BLaER1 treated with 17β-estradiol and CSF1 and Interleukin-3, amounts not matched to agents 10 nM and 100 nM (cell line): Measurements from ENCODE around the gene MCOLN1.

Source experiments
- H3K27ac ChIP-seq, 11 experiments: shearing (Covaris generic); formaldehyde crosslinking; 2 replicates each; pipeline ENCODE4 v1.8.1; 2022
- H3K27me3 ChIP-seq, 11 experiments: shearing (Covaris generic); formaldehyde crosslinking; 2 replicates each; pipeline ENCODE4 v1.8.1; 2022
- H3K36me3 ChIP-seq, 11 experiments: shearing (Covaris generic); formaldehyde crosslinking; 2 replicates each; pipeline ENCODE4 v1.8.1; 2022
- H3K4me1 ChIP-seq, 10 experiments: shearing (Covaris generic); formaldehyde crosslinking; 2 replicates each; pipeline ENCODE4 v1.8.1; 2022
- H3K4me2 ChIP-seq, 11 experiments: shearing (Covaris generic); formaldehyde crosslinking; 2 replicates each; pipeline ENCODE4 v1.8.1; 2022
- H3K4me3 ChIP-seq, 10 experiments: shearing (Covaris generic); formaldehyde crosslinking; 2 replicates each; pipeline ENCODE4 v1.8.1; 2022
- H3K9ac ChIP-seq, 11 experiments: shearing (Covaris generic); formaldehyde crosslinking; 2 replicates each; pipeline ENCODE4 v1.8.1; 2022
- H3K9me3 ChIP-seq, 11 experiments: shearing (Covaris generic); formaldehyde crosslinking; replicated peaks in 1 of 11; 2 replicates each; pipeline ENCODE4 v1.8.1; 2022
- H4K20me1 ChIP-seq, 11 experiments: shearing (Covaris generic); formaldehyde crosslinking; 2 replicates each; pipeline ENCODE4 v1.8.1; 2022
- Cebpa-rat ChIP-seq, 11 experiments: shearing (Covaris generic); IDR thresholded peaks; 2 replicates each; pipeline ENCODE4 v1.8.1; 2022

The MCOLN1 gene

DNA sequence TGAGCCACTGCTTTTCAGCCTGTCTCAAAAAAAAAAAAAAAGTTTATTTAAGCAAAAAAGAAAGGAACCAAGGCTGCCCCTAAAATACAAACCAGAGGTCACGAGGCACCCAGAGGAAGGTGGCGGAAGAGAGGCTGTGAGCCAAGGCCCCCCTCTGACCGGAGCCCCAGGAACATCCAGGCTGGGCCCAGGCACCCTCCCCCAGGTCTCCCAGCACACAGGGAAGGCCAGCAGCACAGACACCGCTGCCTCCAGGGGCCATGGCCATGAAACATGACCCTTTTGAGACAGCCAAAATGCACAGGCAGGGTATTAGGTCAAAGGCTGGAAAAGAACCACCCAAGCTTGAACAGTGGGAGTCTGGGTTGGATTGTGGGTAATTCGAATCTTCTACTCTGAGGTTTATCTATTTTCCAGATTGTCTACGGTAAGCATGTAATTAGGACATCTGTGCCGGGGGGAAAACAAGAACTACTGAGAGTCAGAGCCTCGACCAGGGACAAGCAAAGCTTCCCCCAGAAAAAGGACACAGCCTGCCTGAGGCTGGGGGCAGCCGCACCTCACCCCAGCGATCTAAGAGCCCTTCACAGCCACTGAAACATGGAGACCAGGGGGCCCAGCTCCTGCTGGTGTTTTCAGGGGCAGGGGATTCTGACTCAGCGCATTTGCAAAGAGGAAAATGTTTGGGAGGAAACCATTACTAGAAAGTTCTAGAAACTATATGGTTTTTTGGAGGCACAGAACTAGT lies 42.0 kb upstream of the MCOLN1 start:
- no peak overlapping the region for H3K4me3 ChIP-seq
- H4K20me1 ChIP-seq = no peaks in the 10 kb centered on the region; a peak in 2 of 22 replicates
- no peaks in the 10 kb centered on the region for H3K27me3 ChIP-seq
- peaks cover 0 to 18% (median 6%) of the 10 kb centered on the region in 11 experiments; a peak in 10 of 22 replicates for H3K36me3 ChIP-seq
- peak overlapping the region in 5 of 11 experiments; percentile 1 to 49 (median 33); a peak in 7 of 22 replicates for H3K9ac ChIP-seq
- peak overlapping the region in 6 of 11 experiments; percentile 1 to 85 (median 79); a peak in 10 of 22 replicates for H3K4me2 ChIP-seq
- no peak for TF ChIP-seq Cebpa-rat (IDR thresholded peaks at IDR 0.05)
- peaks cover 23 to 48% (median 41%) of the 10 kb centered on the region in 10 experiments for H3K4me1 ChIP-seq
- no peaks in the 10 kb centered on the region for H3K9me3 ChIP-seq
- peak overlapping the region in 10 of 11 experiments; percentile 4 to 67 (median 35); a peak in 15 of 22 replicates for H3K27ac ChIP-seq

DNA sequence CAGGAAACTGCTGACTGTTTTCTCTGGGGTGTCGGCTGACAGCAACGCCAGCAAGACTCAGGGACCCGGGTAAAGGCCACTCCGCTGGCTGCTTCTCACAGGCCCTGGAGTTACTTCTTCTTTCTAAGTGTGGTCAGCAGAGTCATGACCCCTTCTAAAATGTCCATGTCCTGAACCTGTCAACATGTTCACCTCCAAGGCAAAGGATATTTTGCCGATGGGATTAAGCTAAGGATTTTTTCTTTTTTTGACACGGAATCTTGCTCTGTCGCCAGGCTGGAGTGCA lies 41.5 kb upstream of the MCOLN1 start:
- Histone ChIP-seq H3K4me3 (no peak overlapping the region), H3K36me3 (peaks cover 0 to 13% (median under 1%) of the 10 kb centered on the region in 11 experiments; a peak in 6 of 22 replicates), H3K4me1 (peaks cover 23 to 48% (median 39%) of the 10 kb centered on the region in 10 experiments), H3K4me2 (peak overlapping the region in 5 of 11 experiments; percentile 27 to 85 (median 80); a peak in 9 of 22 replicates), H3K9me3 (no peaks in the 10 kb centered on the region), H3K27me3 (no peaks in the 10 kb centered on the region), H3K27ac (peak overlapping the region in 8 of 11 experiments; percentile 4 to 67 (median 36); a peak in 11 of 22 replicates), H3K9ac (peak overlapping the region in 3 of 11 experiments; percentile 1 to 49 (median 40); a peak in 6 of 22 replicates), H4K20me1 (no peaks in the 10 kb centered on the region; a peak in 2 of 22 replicates)
- TF ChIP-seq Cebpa-rat (IDR thresholded peaks at IDR 0.05) = no peak

DNA sequence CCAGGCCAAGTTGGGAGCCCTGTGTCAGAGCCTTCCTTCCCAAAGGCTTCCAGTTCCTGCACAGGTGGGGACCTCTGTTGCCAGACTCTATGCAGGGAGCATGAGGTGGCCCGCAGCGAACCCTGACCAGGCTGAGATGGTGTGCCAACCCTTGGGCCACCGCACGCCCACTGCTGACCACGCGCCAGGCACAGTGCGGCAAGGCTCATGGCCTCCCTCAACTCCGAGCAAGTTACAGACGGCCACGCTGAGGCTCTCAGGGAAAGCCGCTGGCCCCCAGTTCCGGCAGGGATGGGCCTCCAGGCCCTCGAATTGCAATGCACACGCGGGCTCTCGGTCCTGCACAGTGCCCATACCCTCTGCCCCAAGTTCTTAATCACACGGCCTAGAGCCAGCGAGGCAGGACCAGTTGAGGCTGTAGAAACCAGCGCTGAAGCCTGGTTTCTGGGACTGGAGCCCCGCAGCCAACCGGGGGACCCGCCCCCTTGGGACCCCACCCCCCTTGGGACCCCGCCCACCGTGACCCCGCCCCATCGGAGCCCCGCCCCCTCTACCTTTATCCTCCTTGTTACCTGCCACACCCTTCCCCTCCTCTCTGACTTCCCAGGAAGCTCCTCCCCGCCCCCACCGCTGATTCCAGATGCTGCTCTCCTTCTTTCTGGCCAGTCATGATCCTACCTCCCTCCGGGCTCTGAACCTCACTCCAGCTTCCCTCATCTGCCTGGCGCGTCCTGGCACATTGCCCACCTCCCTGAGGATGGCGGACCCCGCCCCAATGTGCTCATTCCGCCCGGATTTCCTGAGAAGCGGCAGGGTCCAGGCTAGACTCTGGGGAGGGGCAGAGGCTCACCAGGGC lies 39.6 kb upstream of the MCOLN1 start:
- H3K27ac ChIP-seq = peak overlapping the region in 4 of 11 experiments; percentile 9 to 13 (median 12); a peak in 1 of 22 replicates
- peaks cover 23 to 48% (median 38%) of the 10 kb centered on the region in 10 experiments for H3K4me1 ChIP-seq
- no peak overlapping the region; a peak in 1 of 20 replicates for H3K4me3 ChIP-seq
- TF ChIP-seq Cebpa-rat (IDR thresholded peaks at IDR 0.05) = no peak
- H3K9me3 ChIP-seq = no peaks in the 10 kb centered on the region
- no peaks in the 10 kb centered on the region; a peak in 1 of 22 replicates for H4K20me1 ChIP-seq
- H3K36me3 ChIP-seq = no peaks in the 10 kb centered on the region
- H3K9ac ChIP-seq = peak overlapping the region in 3 of 11 experiments; percentile 23 to 36 (median 27); a peak in 4 of 22 replicates
- H3K27me3 ChIP-seq = peaks cover 0 to 3% (median 0%) of the 10 kb centered on the region in 11 experiments; a peak in 6 of 22 replicates
- H3K4me2 ChIP-seq = peak overlapping the region; percentile 61 to 88 (median 75)

DNA sequence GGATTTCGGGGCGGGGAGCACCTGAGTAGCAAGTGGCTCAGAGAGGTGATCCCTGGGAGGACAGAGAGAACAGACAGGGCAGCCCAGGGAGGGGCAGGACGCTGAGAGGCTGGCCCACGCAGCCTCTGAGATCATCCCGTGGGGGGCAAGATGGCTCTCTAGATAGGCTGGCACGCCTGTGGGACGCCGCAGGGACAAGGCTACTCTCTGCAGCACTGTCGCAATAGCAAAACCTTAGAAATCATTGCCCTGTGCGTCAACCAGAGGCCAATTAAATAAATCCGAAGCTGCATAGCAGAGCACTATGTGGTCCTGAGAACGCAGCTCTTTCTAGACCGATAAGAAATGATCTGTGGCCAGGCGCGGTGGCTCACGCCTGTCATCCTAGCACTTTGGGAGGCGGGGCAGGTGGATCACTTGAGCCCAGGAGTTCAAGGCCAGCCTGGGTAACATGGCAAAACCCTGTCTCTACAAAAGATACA lies 38.7 kb upstream of the MCOLN1 start:
- Histone ChIP-seq H3K4me1 (peaks cover 25 to 51% (median 39%) of the 10 kb centered on the region in 10 experiments), H3K9ac (no peak overlapping the region), H3K36me3 (no peaks in the 10 kb centered on the region), H3K4me3 (no peak overlapping the region), H3K27ac (peak overlapping the region in 2 of 11 experiments; percentile 9 to 11; a peak in 1 of 22 replicates), H3K9me3 (peaks cover 0 to 3% (median 0%) of the 10 kb centered on the region in 11 experiments; a peak in 2 of 22 replicates), H4K20me1 (no peaks in the 10 kb centered on the region; a peak in 1 of 22 replicates), H3K27me3 (peaks cover 3 to 12% (median 9%) of the 10 kb centered on the region in 11 experiments; a peak in 19 of 22 replicates), H3K4me2 (peak overlapping the region in 6 of 11 experiments; percentile 51 to 77 (median 62); a peak in 10 of 22 replicates)
- no peak for TF ChIP-seq Cebpa-rat (IDR thresholded peaks at IDR 0.05)

DNA sequence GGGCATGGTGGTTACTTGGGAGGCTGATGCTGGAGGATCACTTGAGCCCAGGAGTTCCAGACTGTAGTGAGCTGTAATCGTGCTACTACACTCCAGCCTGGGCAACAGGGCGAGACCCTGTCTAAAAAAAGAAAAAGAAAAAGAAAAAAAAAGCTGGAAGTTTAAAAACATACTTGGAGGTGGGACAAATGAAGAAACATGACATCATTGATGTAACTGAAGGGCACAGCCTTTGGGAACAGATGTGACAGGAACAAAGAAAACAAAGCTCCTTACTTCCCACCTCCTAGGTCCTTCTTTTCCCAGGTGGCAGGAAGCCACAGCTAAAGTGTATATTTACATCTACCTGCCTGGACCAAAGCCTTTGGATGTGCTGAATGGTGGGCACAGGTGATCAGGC lies 35.5 kb upstream of the MCOLN1 start:
- Histone ChIP-seq H4K20me1 (no peaks in the 10 kb centered on the region; a peak in 1 of 22 replicates), H3K9me3 (peaks cover 0 to 29% (median 0%) of the 10 kb centered on the region in 11 experiments; a peak in 9 of 22 replicates), H3K4me2 (no peak overlapping the region), H3K36me3 (no peaks in the 10 kb centered on the region), H3K4me3 (no peak overlapping the region), H3K4me1 (peaks cover 28 to 48% (median 31%) of the 10 kb centered on the region in 10 experiments), H3K27me3 (peaks cover 6 to 26% (median 22%) of the 10 kb centered on the region in 11 experiments; a peak in 21 of 22 replicates), H3K27ac (no peak overlapping the region), H3K9ac (no peak overlapping the region)
- TF ChIP-seq Cebpa-rat (IDR thresholded peaks at IDR 0.05) = no peak

DNA sequence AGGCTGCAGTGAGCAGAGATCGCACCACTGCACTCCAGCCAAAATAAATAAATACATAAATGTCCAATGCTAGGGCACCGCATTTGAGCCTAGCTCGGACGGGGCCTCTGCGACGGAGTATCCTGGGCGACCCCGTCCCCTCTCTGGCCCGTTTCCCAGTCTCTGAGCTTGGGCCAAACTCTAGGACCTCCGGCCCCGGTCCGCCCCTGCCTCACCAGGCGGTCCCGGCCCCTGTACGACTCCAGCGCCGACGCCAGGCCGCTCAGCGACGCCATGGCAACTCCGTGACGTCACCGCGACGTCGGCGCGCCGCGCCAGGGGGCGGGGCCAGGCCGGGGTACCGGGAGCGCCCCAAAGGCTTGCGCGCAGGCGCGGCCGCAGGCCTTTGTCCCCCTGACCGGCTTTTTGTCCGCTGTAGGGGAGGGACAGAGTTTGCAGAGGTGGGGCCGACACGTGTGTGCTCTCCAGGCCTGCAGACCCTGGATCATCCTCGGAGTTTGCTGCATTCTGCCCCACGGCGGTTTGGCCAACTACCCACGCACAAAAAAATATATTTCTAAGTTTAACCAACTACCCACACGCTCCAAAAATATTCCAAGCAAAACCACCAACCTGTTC lies 33.6 kb upstream of the MCOLN1 start, which contains the start of gene PEX11G:
PEX11G (minus strand) TSS at position 300 of the 618 bp plus-strand sequence; CDS start at position 275, 25 bp downstream.
- peak within 1 kb of the TSS; percentile 23 to 61 (median 52); a peak in 18 of 22 replicates for H3K9ac ChIP-seq
- TF ChIP-seq Cebpa-rat (IDR thresholded peaks at IDR 0.05) = no peak
- peak within 1 kb of the TSS; percentile 43 to 80 (median 70) for H3K4me2 ChIP-seq
- H3K4me3 ChIP-seq = peak within 1 kb of the TSS; percentile 10 to 61 (median 46); a peak in 18 of 20 replicates
- peak within 1 kb of the TSS in 7 of 11 experiments; percentile 8 to 54 (median 42); a peak in 9 of 22 replicates for H3K27ac ChIP-seq
- no peaks in the 10 kb centered on the region for H4K20me1 ChIP-seq
- H3K27me3 ChIP-seq = peaks cover 6 to 26% (median 22%) of the 10 kb centered on the region in 11 experiments; a peak in 21 of 22 replicates
- no peaks in the 10 kb centered on the region for H3K36me3 ChIP-seq
- H3K4me1 ChIP-seq = peaks cover 14 to 50% (median 33%) of the 10 kb centered on the region in 10 experiments
- peaks cover 0 to 45% (median 0%) of the 10 kb centered on the region in 11 experiments; a peak in 9 of 22 replicates for H3K9me3 ChIP-seq

DNA sequence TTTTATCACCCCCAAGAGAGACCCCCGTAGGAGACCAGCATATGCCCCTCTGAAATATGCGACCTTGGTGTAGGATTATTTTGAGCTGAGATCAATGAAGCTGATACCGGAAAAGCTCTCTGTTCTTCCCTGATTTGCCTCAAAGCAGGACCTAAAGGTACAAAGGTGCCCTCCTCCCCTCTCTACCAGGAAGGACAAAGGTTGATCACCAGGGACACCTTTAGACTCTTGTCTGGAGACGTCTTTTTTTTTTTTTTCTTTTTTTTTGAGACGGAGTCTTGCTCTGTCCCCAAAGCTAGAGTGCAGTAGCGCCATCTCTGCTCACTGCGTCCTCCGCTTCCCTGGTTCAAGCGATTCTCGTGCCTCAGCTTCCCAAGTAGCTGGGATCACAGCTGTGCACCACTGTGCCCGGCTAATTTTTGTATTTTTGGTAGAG lies 32.8 kb upstream of the MCOLN1 start:
- H4K20me1 ChIP-seq = no peaks in the 10 kb centered on the region
- no peaks in the 10 kb centered on the region for H3K36me3 ChIP-seq
- peaks cover 0 to 45% (median 0%) of the 10 kb centered on the region in 11 experiments; a peak in 9 of 22 replicates for H3K9me3 ChIP-seq
- H3K9ac ChIP-seq = no peak overlapping the region
- H3K4me1 ChIP-seq = peaks cover 12 to 57% (median 40%) of the 10 kb centered on the region in 10 experiments; a peak in 19 of 20 replicates
- H3K27me3 ChIP-seq = peaks cover 6 to 26% (median 22%) of the 10 kb centered on the region in 11 experiments; a peak in 21 of 22 replicates
- no peak overlapping the region for H3K4me3 ChIP-seq
- H3K27ac ChIP-seq = no peak overlapping the region
- peak overlapping the region in 10 of 11 experiments; percentile 43 to 80 (median 70); a peak in 13 of 22 replicates for H3K4me2 ChIP-seq
- no peak for TF ChIP-seq Cebpa-rat (IDR thresholded peaks at IDR 0.05)
